Heart left ventricle (tissue), 16 donors: ENCODE data around the gene PLCB1. TPM values are rescaled to one million over a fixed set of nuclear protein-coding genes. Genes with fewer than 3 reads are reported as not detected.
A peak's percentile ranks its signal among the peaks of the same experiment; 100 is the strongest.

ENCODE experiments used
- ATAC-seq, 4 donors: fragments of 200-7000 bp; cut with Tn5 transposase; one replicate each; pipeline ENCODE4 v1.9.1; 2020 to 2022; ENCODE audit warnings: moderate library complexity in 4 of 4, mild to moderate bottlenecking in 3 of 4, moderate number of reproducible peaks in 1 of 4
- DNase-seq, 5 donors: peaks; one replicate each; pipeline ENCODE4 v3.0.0-alpha.2; 2020
- H3K27ac ChIP-seq, 12 donors: fragments of 200-600 bp; sonication (generic) in 4 of 12; one replicate each; pipeline versions ENCODE4 v1.5.0 to v1.8.0; 2016 to 2022; ENCODE audit warnings: mild to moderate bottlenecking in 2 of 12
- H3K27me3 ChIP-seq, 9 donors: fragments of 200-600 bp; sonication (generic) in 2 of 9; one replicate each; pipeline versions ENCODE4 v1.5.1 to v1.8.0; 2016 to 2022; ENCODE audit warnings: mild to moderate bottlenecking in 3 of 9
- H3K36me3 ChIP-seq, 9 donors: fragments of 200-600 bp; sonication (generic) in 2 of 9; one replicate each; pipeline versions ENCODE4 v1.5.0 to v1.8.0; 2018 to 2022; ENCODE audit warnings: mild to moderate bottlenecking in 2 of 9
- H3K4me1 ChIP-seq, 12 donors: fragments of 200-600 bp; sonication (generic) in 4 of 12; one replicate each; pipeline versions ENCODE4 v1.5.0 to v1.8.0; 2016 to 2022; ENCODE audit warnings: mild to moderate bottlenecking in 3 of 12
- H3K4me3 ChIP-seq, 12 donors: fragments of 200-600 bp; sonication (generic) in 4 of 12; one replicate each; pipeline versions ENCODE4 v1.5.0 to v1.8.0; 2017 to 2022; ENCODE audit warnings: mild to moderate bottlenecking in 9 of 12, moderate library complexity in 4 of 12
- H3K9me3 ChIP-seq, 12 donors: fragments of 200-600 bp; sonication (generic) in 4 of 12; one replicate each; pipeline versions ENCODE4 v1.5.0 to v1.8.0; 2016 to 2022; ENCODE audit warnings: mild to moderate bottlenecking in 1 of 12
- CTCF ChIP-seq, 12 donors: fragments of 200-600 bp; sonication (generic) in 4 of 12; IDR thresholded peaks; one replicate each; pipeline versions ENCODE4 v1.5.0 to v1.8.0; 2018 to 2022; ENCODE audit warnings: antibody characterized with exemption in 12 of 12, mild to moderate bottlenecking in 5 of 12
- POLR2A ChIP-seq, 2 donors: fragments of 450-650 bp; IDR thresholded peaks; one replicate each; pipeline ENCODE4 v1.6.1; 2017; ENCODE audit warnings: antibody characterized with exemption in 2 of 2, mild to moderate bottlenecking in 2 of 2, moderate library complexity in 2 of 2
- WGBS, 4 donors: extraction: QIAGEN DNeasy Blood & Tissue Kit in 2 of 4; methylation state at CpG; one replicate each; pipeline versions ENCODE4 v1.1.5 to v1.1.7; 2013 to 2018; 5-methylcytosine and 5-hydroxymethylcytosine counted together
- intact Hi-C, 10 donors: fragments of 100-400 bp; cut with DNase I; formaldehyde crosslinking; loops; one replicate each; pipeline versions ENCODE4 v1.11.1 to v1.14.2; 2022
- polyA plus RNA-seq, 2 donors: library from polyadenylated mRNA; stranded (reverse); fragments of 200-250 nt; gene quantifications; one replicate each; pipeline ENCODE4 v1.2.3, GENCODE V29; 2013
- total RNA-seq, 9 donors: library from RNA; depleted of rRNA in 2 of 9; stranded (reverse); fragments of >200 nt in 2 of 9; fragmentation: NEBNext Ultra II Directional in 3 of 9; extraction: Animal tissue kit (Norgen Biotek cat#: 25700) in 3 of 9; gene quantifications; one replicate each; pipeline versions ENCODE4 v1.1.0 to v1.2.4, GENCODE V29; 2016 to 2023
- donor health status: ischemic (EF 13 %, LVEDD 7.1; RV severe dilation, severe dysfunction).
- donor health status: healthy with polysubstance abuse.
- donor health status: DM: no; HTN: yes; CAD: no.
- donor health status: DM: no; HTN: no; CAD: no.
- donor health status: ischemic (EF 25% LVEDD 6.9; RV normal size, moderate dysfunction).
- donor health status: ischemic (EF 25% LVEDD 5.7; RV mildly dilated, moderate dysfunction).
- donor health status: healthy.
- donor health status: DM: yes; HTN: yes; CAD: no.
- donor health status: ischemic (EF 35%, LVEDD 5.7; RV mildly dilated, moderate dysfunction).
- donor health status: nonischemic (EF 11% LVEDD 7.7; RV severe dilation, severe dysfunction).
- donor health status: DM: yes; HTN: yes; CAD: no.
- donor health status: PGD.
- donor health status: ischemic (EF 29% LVEDD 5.4; RV normal size, mild dysfunction).
- donor health status: nonischemic (EF 23%, LVEDD 6.1; RV moderate dilation, normal function).

PLCB1 gene
- total and polyA plus RNA-seq, 11 donors, result 2.5 to 12.1 (median 7.4) TPM

- H3K27ac ChIP-seq, result no peak overlapping the region
- peaks cover 0 to 23% (median 2%) of the 10 kb centered on the region in 12 donors for H3K4me1 ChIP-seq
- no peaks in the 10 kb centered on the region for H3K27me3 ChIP-seq
- no peaks in the 10 kb centered on the region for H3K36me3 ChIP-seq
- intact Hi-C loops, result no loop called here
- WGBS, 4 donors, result 88 to 99% (median 93%) methylated on average over 2 of the region's 2 CpGs
- no peak overlapping the region for H3K4me3 ChIP-seq
- no peak for TF ChIP-seq CTCF (IDR thresholded peaks at IDR 0.05)
- TF ChIP-seq POLR2A (IDR thresholded peaks at IDR 0.05), result no peak
- no peaks in the 10 kb centered on the region for H3K9me3 ChIP-seq
- ATAC-seq (no peak), DNase-seq (no peak)
Observed at GRCh38 chr20:8471465-8471864, 339.4 kb downstream of the PLCB1 start.

GRCh38 chr20:8473459-8473858 lies 341.4 kb downstream of the PLCB1 start:
- peak; percentile 77 to 87 (median 80) for ATAC-seq
- H3K27me3 ChIP-seq, result no peaks in the 10 kb centered on the region
- intact Hi-C loops, result no loop called here
- peaks cover 0 to 23% (median 2%) of the 10 kb centered on the region in 12 donors for H3K4me1 ChIP-seq
- no peaks in the 10 kb centered on the region for H3K9me3 ChIP-seq
- no peaks in the 10 kb centered on the region for H3K36me3 ChIP-seq
- no peak for DNase-seq
- WGBS, 4 donors, result 25 to 44% (median 35%) methylated on average over 1 of the region's 1 CpG
- H3K4me3 ChIP-seq, result no peak overlapping the region
- H3K27ac ChIP-seq, result no peak overlapping the region
- TF ChIP-seq POLR2A (IDR thresholded peaks at IDR 0.05) (no peak), CTCF (IDR thresholded peaks at IDR 0.05) (no peak)

- Histone ChIP-seq H3K36me3 (no peaks in the 10 kb centered on the region), H3K4me1 (peaks cover 0 to 23% (median 2%) of the 10 kb centered on the region in 12 donors), H3K9me3 (no peaks in the 10 kb centered on the region), H3K27ac (no peak overlapping the region), H3K27me3 (no peaks in the 10 kb centered on the region), H3K4me3 (no peak overlapping the region)
- TF ChIP-seq POLR2A (IDR thresholded peaks at IDR 0.05) (no peak), CTCF (IDR thresholded peaks at IDR 0.05) (peak in 1 of 12 donors; percentile 6)
- ATAC-seq, result no peak
- intact Hi-C loops, result no loop called here
- no peak for DNase-seq
- 91 to 97% (median 92%) methylated on average over 4 of the region's 4 CpGs for WGBS, 4 donors
Observed at GRCh38 chr20:8474027-8474668, 342.1 kb downstream of the PLCB1 start.

GRCh38 chr20:8476021-8476420 lies 344.0 kb downstream of the PLCB1 start:
- ATAC-seq (peak in 2 of 4 donors; percentile 39 to 46), DNase-seq (no peak)
- H3K27ac ChIP-seq, result no peak overlapping the region
- no peaks in the 10 kb centered on the region for H3K36me3 ChIP-seq
- H3K27me3 ChIP-seq, result no peaks in the 10 kb centered on the region
- H3K4me3 ChIP-seq, result no peak overlapping the region
- 81 to 100% (median 89%) methylated on average over 2 of the region's 2 CpGs for WGBS, 4 donors
- peaks cover 0 to 17% (median 2%) of the 10 kb centered on the region in 12 donors for H3K4me1 ChIP-seq
- H3K9me3 ChIP-seq, result no peaks in the 10 kb centered on the region
- intact Hi-C loops, result no loop called here
- no peak for TF ChIP-seq CTCF (IDR thresholded peaks at IDR 0.05)
- TF ChIP-seq POLR2A (IDR thresholded peaks at IDR 0.05), result no peak
